HG02759 (cell line): ENCODE results near the gene SMIM32.

ENCODE experiments used
- ATAC-seq: cut with Tn5 transposase; IDR thresholded peaks from one replicate; pipeline ENCODE4 v1.9.1; 2021; ENCODE audit warnings: mild to moderate bottlenecking, moderate library complexity; ENCODE audit not compliant: unreplicated experiment

Gene SMIM32

GRCh38 chr5:136190091-136190720, 2.8 kb downstream of the SMIM32 start:
- ATAC-seq, result no peak

GRCh38 chr5:136188859-136189258, 4.1 kb downstream of the SMIM32 start:
- no peak for ATAC-seq

- ATAC-seq, result no peak
Observed at GRCh38 chr5:136186796-136187195, 6.2 kb downstream of the SMIM32 start.

DNA sequence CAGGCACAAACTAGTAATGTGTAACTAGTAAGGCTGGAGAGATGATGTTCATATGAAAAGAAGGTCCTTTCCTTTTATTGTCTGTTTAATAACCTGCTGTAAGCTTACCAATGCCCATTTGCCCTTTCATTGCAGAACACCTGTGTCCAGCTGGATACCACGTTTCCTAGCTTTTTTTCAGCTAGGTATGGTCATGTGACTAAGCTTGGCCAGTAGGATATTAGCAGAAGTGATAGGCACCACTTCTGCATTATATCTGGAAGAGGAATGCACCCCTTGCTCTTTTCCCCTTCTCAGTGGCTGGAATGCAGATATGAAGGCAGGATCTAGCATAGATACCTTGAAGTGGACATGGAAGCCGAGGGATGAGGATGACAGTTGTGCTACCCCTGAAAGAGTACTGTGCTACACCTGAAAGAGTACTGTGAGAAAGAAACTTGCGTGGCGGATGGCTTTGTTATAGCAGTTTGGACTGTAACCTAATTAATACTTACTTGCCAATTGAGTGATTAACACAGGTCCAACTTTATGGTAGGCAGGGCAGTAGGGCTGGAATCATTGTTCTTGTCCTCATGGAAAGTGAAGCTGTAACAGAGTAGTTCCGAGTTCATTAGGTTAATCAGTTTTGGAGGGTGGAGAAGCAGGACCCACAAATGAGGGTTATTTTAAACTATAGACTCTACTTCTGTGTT, 6.8 kb downstream of the SMIM32 start:
- ATAC-seq, result no peak

DNA sequence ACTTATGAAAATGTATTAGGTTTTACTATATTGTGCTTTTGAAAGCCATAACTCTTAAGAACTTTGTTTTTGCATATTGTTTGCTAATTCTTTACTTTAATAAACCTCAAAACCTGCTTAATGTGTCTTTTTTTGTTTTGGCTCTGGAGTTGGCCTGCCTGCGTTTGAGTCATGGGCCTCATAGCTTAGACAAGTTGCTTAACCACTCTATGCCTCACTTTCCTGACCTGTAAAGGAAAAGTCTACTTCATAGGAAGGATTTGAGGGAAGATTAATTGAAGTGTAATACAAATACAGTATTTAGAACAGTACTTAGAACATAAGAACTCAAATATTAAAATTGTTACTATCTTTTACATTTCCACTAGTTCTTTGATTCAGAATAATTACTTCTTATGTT, 10.3 kb downstream of the SMIM32 start:
- no peak for ATAC-seq

GRCh38 chr5:136174021-136174659, 18.8 kb downstream of the SMIM32 start:
- ATAC-seq, result no peak

DNA sequence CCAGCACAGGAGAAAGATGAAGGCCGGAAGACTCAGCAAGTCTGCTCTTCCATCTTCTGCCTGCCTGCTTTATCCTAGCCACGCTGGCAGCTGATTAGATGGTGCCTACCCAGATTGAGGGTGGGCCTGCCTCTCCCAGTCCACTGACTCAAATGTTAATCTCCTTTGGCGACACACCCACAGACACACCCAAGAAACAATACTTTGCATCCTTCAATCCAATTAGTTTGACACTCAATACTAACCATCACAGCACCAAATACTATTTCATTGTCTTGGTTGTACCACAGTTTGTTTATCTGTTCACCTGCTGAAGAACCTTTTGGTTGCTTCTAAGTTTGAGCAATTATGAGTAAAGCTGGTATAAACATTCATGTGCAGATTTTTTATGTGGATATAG, 23.7 kb downstream of the SMIM32 start:
- no peak for ATAC-seq

DNA sequence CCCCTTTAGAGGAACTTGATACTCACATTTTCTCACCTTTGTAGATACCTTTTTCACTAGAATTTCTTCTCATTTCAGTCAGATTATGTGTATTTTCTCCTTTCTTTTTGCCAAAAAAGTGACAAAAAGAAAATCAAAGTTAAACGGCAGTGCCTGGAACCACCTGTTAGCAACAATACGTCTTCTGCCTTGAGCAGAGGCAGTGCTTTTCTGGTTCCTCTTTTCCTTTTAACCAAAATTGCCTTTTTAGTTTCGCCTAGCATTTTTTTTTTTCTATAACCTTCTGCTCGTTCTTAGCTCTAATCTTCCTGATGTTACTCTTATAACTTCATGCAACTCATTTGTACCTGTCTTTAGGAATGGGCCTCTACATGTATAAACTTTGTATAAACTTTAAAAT, 26.1 kb downstream of the SMIM32 start:
- ATAC-seq, result peak; percentile 79

GRCh38 chr5:136164226-136164625, 28.7 kb downstream of the SMIM32 start:
- ATAC-seq, result no peak

DNA sequence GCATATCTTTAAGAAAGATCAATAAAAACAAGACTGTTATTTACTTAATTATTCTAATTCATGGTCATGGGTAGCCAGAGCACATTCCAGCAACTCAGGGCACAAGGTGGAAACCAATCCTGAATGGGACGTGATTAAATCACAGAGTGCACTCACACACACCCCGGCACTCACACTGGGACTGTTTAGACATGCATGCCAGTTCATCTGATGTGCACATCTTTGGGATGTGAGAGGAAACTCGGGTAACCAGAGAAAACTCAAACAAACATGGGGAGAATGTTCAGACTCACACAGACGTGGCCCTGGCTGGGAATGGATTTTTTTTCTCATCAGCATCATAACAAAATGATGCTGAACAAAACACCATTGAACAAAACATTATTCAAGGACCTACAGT, 31.0 kb downstream of the SMIM32 start:
- no peak for ATAC-seq

GRCh38 chr5:136159457-136159856, 33.5 kb downstream of the SMIM32 start:
- ATAC-seq, result no peak

DNA sequence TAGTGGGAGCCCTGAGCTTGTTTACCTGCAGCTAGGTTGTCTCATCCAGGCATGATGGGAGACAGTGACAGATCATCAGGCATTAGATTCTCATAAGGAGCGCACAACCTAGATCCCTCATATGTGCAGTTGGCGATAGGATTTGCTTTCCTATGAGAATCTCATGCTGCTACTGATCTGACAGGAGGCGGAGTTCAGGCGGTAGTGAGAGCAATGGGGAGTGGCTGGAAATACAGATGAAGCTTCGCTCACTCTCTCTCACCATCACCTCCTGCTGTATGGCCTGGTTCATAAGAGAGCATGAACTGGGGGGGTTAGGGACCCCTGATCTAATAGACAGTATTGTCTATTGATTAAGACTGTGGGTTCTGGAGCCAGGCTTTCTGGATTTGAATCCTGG, 35.4 kb downstream of the SMIM32 start:
- no peak for ATAC-seq

DNA sequence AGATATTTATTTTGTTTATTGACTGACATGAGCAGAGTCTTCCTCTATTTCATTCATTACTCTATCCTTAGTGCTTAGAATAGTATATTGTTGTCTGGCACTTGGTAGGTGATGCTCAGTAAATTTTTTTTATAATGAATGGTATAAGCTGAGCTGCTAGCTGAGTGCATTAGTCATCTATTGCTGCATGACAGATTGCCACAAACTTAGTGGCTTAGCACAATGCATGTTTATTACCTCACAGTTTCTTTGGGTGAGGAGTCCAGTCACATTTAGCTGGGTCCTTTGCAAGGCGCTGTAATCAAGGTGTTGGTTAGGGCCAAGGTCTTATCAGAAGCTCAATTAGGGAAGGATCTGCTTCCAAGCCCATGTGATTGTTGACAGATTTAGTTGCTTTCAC, 37.2 kb downstream of the SMIM32 start:
- ATAC-seq, result no peak

- no peak for ATAC-seq
Observed at GRCh38 chr5:136155078-136155477, 37.9 kb downstream of the SMIM32 start.

DNA sequence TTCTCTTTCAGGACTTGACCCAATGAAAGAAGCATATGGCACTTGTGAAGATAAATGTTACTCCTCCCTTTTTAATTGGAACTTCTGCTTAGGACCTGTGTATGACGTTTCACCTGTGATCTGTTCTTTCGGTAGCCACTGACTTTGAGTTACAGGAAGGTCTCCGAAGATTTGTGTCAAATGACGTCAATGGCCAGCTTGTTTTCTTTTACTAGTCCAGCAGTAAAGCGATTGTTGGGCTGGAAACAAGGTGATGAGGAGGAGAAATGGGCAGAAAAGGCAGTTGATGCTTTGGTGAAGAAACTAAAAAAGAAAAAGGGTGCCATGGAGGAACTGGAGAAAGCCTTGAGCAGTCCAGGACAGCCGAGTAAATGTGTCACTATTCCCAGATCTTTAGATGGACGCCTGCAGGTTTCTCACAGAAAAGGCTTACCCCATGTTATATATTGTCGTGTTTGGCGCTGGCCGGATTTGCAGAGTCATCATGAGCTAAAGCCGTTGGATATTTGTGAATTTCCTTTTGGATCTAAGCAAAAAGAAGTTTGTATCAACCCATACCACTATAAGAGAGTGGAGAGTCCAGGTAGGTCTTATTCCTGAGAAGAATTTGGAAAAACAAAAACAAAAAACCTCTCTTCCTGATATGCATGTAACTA, 39.3 kb downstream of the SMIM32 start:
- no peak for ATAC-seq

GRCh38 chr5:136149891-136150290, 43.1 kb downstream of the SMIM32 start:
- ATAC-seq, result no peak

GRCh38 chr5:136147632-136148031, 45.3 kb downstream of the SMIM32 start:
- ATAC-seq, result no peak

DNA sequence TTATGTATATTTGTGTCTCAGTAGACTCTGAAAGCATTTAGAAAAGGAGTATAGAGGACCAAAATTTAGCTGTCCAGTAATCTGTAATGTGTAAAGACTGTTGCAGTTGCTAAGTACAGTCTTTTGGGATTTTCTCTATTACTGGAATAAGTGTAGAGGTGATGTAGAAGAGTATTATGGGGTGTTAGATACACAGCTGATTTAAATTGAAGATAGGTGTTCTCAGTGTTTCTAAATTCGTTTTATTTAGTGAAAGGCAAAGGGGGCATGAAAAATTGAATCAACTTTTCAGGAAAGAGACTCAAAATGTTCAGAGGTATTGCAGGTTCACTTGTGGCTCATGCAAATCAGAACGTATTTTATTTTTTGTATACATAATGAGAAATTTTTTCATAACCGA, 46.8 kb downstream of the SMIM32 start:
- ATAC-seq, result no peak

- peak; percentile 72 for ATAC-seq
Observed at GRCh38 chr5:136145030-136145429, 47.9 kb downstream of the SMIM32 start.

GRCh38 chr5:136143763-136144162, 49.2 kb downstream of the SMIM32 start:
- ATAC-seq, result no peak

DNA sequence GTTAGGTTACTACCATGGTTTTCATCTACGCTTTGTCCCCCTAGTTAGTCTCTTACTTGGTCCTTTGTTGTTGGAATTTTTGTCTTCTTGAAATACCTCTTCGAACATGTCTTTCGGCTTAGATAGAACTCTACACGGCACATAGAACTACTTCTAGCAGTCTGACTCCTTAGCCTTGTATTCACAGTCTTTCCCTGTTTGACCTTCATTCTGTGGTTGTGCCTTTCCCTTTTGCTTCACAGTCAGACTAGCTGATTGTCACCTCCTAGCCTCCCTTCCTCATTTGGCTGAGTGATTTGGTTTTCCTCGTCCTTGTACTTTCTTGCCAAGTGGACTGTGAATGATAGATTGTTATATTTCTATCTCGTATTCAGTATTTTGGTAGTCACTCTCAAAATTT, 49.6 kb downstream of the SMIM32 start:
- no peak for ATAC-seq

- ATAC-seq, result peak; percentile 70
Observed at GRCh38 chr5:136141561-136141960, 51.4 kb downstream of the SMIM32 start.
